ENCODE results near the gene SMARCE1. TPM values are rescaled to one million over a fixed set of nuclear protein-coding genes. Genes with fewer than 3 reads are reported as not detected.
A peak's percentile ranks its signal among the peaks of the same experiment; 100 is the strongest.
"Not testable (repeated sequence)": the region's sequence is repeated elsewhere in the genome, so short reads cannot be mapped to it uniquely, and the experiment has no call there.

Gene SMARCE1
- total RNA-seq, 2 experiments from 2014 or later: 65.4 to 68.6 TPM

GRCh38 chr17:40584950-40585349 is 62.7 kb downstream of the SMARCE1 start:
- H3K27me3 ChIP-seq (ENCODE audit: control insufficient read depth in 1 of 2, insufficient read depth in 2 of 2, low read length in 2 of 2); H3K27me3 Mint-ChIP-seq; intact Hi-C loops (cut with DNase I, micrococcal nuclease); H3K9me3 ChIP-seq (ENCODE audit: control insufficient read depth in 1 of 2, insufficient read depth in 1 of 2, low read length in 2 of 2); ATAC-seq (ENCODE audit: poor library complexity); H3K36me3 ChIP-seq (ENCODE audit: insufficient read depth, low read length); H3K4me3 ChIP-seq (ENCODE audit: low read length); DNase-seq; H3K27ac ChIP-seq (ENCODE audit: low read depth in 1 of 2, low read length in 2 of 2): not testable (repeated sequence)
- Mint-ChIP-seq H3K36me3 (ENCODE audit: low read depth) (peaks cover 39% of the 10 kb centered on the region), H3K9me3 (peaks cover 21% of the 10 kb centered on the region), H3K27ac (peak overlapping the region; percentile 97), H3K4me3 (peak overlapping the region; percentile 23), H3K4me1 (ENCODE audit: low read depth) (peaks cover 97% of the 10 kb centered on the region)
- H3K4me1 ChIP-seq (ENCODE audit: insufficient read depth, low read length): peaks cover 56% of the 10 kb centered on the region
- ChIA-PET CTCF (interaction anchor here (1.4 kb wide), 1 partner anchor 9 kb away, joined by 4 read pairs; no protein-coding TSS in a partner anchor), POLR2A (interaction anchor here (0.8 to 11.8 kb wide), 7 partner anchors 12 to 28 kb away, joined by 3 to 168 read pairs (median 4); no protein-coding TSS in a partner anchor)

- Mint-ChIP-seq H3K27me3 (no peaks in the 10 kb centered on the region), H3K4me1 (ENCODE audit: low read depth) (peaks cover 93% of the 10 kb centered on the region), H3K4me3 (peak overlapping the region; percentile 59), H3K36me3 (ENCODE audit: low read depth) (peaks cover 32% of the 10 kb centered on the region), H3K9me3 (peaks cover 15% of the 10 kb centered on the region), H3K27ac (peak overlapping the region; percentile 97)
- Histone ChIP-seq H3K9me3 (ENCODE audit: control insufficient read depth in 1 of 2, insufficient read depth in 1 of 2, low read length in 2 of 2) (no peaks in the 10 kb centered on the region), H3K4me3 (ENCODE audit: low read length) (peak overlapping the region; percentile 21), H3K4me1 (ENCODE audit: insufficient read depth, low read length) (peaks cover 50% of the 10 kb centered on the region), H3K36me3 (ENCODE audit: insufficient read depth, low read length) (no peaks in the 10 kb centered on the region), H3K27ac (ENCODE audit: low read depth in 1 of 2, low read length in 2 of 2) (peak overlapping the region; percentile 70 to 82), H3K27me3 (ENCODE audit: control insufficient read depth in 1 of 2, insufficient read depth in 2 of 2, low read length in 2 of 2) (no peaks in the 10 kb centered on the region)
- ATAC-seq (ENCODE audit: poor library complexity) (peak; percentile 92), DNase-seq (peak; percentile 61 to 90 (median 82))
- ChIA-PET CTCF (interaction anchor here (0.9 to 2.7 kb wide), 3 partner anchors 21 to 33 kb away, joined by 3 to 12 read pairs (median 6); no protein-coding TSS in a partner anchor), POLR2A (interaction anchor here (0.6 to 11.8 kb wide), 23 partner anchors 8 to 260 kb away, joined by 3 to 168 read pairs (median 6); partner anchors contain the start of genes CCR7 and SMARCE1)
- TF ChIP-seq, protein P1, sequence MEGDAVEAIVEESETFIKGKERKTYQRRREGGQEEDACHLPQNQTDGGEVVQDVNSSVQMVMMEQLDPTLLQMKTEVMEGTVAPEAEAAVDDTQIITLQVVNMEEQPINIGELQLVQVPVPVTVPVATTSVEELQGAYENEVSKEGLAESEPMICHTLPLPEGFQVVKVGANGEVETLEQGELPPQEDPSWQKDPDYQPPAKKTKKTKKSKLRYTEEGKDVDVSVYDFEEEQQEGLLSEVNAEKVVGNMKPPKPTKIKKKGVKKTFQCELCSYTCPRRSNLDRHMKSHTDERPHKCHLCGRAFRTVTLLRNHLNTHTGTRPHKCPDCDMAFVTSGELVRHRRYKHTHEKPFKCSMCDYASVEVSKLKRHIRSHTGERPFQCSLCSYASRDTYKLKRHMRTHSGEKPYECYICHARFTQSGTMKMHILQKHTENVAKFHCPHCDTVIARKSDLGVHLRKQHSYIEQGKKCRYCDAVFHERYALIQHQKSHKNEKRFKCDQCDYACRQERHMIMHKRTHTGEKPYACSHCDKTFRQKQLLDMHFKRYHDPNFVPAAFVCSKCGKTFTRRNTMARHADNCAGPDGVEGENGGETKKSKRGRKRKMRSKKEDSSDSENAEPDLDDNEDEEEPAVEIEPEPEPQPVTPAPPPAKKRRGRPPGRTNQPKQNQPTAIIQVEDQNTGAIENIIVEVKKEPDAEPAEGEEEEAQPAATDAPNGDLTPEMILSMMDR (IDR thresholded peaks at IDR 0.05): no peak
- intact Hi-C loops (cut with DNase I, micrococcal nuclease): loop anchor here (1.0 to 2.0 kb wide), 3 partner anchors 17 to 18 kb away; partner anchors contain the start of gene CCR7 (in 2 of the 2)
Observed at GRCh38 chr17:40582328-40582901, 65.2 kb downstream of the SMARCE1 start.

DNA sequence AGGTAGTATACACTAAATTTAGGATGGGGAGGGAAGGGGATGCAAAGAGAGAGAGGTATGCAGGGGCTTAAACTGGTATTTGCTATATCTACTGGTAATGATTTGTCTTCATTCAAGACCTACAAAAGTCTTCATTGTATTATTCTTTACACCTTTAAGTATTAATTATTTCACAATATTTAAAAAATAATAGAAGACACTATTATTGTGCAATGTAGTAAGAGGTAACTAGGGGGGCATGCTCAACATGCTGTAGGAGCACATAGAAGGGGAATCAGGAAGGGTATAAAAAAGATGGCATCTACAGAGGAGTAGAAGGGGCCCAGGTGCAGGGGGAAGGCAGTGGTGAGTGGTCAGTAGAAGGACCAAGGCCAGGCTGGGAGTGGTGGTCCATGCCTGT is 67.5 kb downstream of the SMARCE1 start:
- H3K4me1 ChIP-seq (ENCODE audit: insufficient read depth, low read length): peaks cover 66% of the 10 kb centered on the region
- no peak for ATAC-seq (ENCODE audit: poor library complexity)
- Mint-ChIP-seq H3K27me3 (no peaks in the 10 kb centered on the region), H3K9me3 (peaks cover 7% of the 10 kb centered on the region), H3K4me1 (ENCODE audit: low read depth) (peaks cover 89% of the 10 kb centered on the region), H3K27ac (peak overlapping the region; percentile 97), H3K4me3 (peak overlapping the region; percentile 58), H3K36me3 (ENCODE audit: low read depth) (peaks cover 28% of the 10 kb centered on the region)
- no peaks in the 10 kb centered on the region for H3K9me3 ChIP-seq (ENCODE audit: control insufficient read depth in 1 of 2, insufficient read depth in 1 of 2, low read length in 2 of 2)
- ChIA-PET CTCF (no interaction called here), POLR2A (interaction anchor here (1.1 to 11.8 kb wide), 6 partner anchors 12 to 1108 kb away, joined by 3 to 168 read pairs (median 18); no protein-coding TSS in a partner anchor)
- H3K36me3 ChIP-seq (ENCODE audit: insufficient read depth, low read length): no peaks in the 10 kb centered on the region
- peak overlapping the region in 1 of 2 donors; percentile 27 for H3K27ac ChIP-seq (ENCODE audit: low read depth in 1 of 2, low read length in 2 of 2)
- DNase-seq: no peak
- no peaks in the 10 kb centered on the region for H3K27me3 ChIP-seq (ENCODE audit: control insufficient read depth in 1 of 2, insufficient read depth in 2 of 2, low read length in 2 of 2)
- intact Hi-C loops (cut with DNase I, micrococcal nuclease): no loop called here
- TF ChIP-seq, protein P1 (IDR thresholded peaks at IDR 0.05): no peak
- no peak overlapping the region for H3K4me3 ChIP-seq (ENCODE audit: low read length)
